ENCODE data around the gene ZSCAN5B. TPM values are rescaled to one million over a fixed set of nuclear protein-coding genes. Genes with fewer than 3 reads are reported as not detected.

ZSCAN5B gene
- total and polyA plus RNA-seq, 9 of the 15 experiments (the other 6 are each of a cell fraction or from before 2014, with no cell fraction given), result 0.03 to 0.07 TPM; not detected in 7

DNA sequence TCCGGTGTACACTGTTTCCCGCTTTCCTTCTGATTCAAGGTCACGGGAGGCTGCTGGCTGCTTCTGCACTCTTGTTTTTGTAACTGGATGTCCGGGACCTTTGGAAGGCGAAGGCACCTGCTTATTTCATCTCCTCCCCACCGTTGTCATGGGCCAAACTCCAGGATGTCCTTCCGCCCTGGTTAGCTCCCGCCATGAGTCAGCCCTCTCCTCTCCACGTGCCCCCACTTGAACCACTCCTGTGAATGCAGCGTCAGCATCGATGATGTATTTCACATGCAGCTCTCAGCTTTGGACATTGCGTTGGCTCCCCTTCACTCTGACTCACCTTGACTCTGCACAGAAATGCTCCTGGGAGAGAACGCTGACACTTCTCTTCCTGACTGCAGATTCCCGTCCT is 27.3 kb downstream of the ZSCAN5B start (continued):
- TF ChIP-seq, protein P1, sequence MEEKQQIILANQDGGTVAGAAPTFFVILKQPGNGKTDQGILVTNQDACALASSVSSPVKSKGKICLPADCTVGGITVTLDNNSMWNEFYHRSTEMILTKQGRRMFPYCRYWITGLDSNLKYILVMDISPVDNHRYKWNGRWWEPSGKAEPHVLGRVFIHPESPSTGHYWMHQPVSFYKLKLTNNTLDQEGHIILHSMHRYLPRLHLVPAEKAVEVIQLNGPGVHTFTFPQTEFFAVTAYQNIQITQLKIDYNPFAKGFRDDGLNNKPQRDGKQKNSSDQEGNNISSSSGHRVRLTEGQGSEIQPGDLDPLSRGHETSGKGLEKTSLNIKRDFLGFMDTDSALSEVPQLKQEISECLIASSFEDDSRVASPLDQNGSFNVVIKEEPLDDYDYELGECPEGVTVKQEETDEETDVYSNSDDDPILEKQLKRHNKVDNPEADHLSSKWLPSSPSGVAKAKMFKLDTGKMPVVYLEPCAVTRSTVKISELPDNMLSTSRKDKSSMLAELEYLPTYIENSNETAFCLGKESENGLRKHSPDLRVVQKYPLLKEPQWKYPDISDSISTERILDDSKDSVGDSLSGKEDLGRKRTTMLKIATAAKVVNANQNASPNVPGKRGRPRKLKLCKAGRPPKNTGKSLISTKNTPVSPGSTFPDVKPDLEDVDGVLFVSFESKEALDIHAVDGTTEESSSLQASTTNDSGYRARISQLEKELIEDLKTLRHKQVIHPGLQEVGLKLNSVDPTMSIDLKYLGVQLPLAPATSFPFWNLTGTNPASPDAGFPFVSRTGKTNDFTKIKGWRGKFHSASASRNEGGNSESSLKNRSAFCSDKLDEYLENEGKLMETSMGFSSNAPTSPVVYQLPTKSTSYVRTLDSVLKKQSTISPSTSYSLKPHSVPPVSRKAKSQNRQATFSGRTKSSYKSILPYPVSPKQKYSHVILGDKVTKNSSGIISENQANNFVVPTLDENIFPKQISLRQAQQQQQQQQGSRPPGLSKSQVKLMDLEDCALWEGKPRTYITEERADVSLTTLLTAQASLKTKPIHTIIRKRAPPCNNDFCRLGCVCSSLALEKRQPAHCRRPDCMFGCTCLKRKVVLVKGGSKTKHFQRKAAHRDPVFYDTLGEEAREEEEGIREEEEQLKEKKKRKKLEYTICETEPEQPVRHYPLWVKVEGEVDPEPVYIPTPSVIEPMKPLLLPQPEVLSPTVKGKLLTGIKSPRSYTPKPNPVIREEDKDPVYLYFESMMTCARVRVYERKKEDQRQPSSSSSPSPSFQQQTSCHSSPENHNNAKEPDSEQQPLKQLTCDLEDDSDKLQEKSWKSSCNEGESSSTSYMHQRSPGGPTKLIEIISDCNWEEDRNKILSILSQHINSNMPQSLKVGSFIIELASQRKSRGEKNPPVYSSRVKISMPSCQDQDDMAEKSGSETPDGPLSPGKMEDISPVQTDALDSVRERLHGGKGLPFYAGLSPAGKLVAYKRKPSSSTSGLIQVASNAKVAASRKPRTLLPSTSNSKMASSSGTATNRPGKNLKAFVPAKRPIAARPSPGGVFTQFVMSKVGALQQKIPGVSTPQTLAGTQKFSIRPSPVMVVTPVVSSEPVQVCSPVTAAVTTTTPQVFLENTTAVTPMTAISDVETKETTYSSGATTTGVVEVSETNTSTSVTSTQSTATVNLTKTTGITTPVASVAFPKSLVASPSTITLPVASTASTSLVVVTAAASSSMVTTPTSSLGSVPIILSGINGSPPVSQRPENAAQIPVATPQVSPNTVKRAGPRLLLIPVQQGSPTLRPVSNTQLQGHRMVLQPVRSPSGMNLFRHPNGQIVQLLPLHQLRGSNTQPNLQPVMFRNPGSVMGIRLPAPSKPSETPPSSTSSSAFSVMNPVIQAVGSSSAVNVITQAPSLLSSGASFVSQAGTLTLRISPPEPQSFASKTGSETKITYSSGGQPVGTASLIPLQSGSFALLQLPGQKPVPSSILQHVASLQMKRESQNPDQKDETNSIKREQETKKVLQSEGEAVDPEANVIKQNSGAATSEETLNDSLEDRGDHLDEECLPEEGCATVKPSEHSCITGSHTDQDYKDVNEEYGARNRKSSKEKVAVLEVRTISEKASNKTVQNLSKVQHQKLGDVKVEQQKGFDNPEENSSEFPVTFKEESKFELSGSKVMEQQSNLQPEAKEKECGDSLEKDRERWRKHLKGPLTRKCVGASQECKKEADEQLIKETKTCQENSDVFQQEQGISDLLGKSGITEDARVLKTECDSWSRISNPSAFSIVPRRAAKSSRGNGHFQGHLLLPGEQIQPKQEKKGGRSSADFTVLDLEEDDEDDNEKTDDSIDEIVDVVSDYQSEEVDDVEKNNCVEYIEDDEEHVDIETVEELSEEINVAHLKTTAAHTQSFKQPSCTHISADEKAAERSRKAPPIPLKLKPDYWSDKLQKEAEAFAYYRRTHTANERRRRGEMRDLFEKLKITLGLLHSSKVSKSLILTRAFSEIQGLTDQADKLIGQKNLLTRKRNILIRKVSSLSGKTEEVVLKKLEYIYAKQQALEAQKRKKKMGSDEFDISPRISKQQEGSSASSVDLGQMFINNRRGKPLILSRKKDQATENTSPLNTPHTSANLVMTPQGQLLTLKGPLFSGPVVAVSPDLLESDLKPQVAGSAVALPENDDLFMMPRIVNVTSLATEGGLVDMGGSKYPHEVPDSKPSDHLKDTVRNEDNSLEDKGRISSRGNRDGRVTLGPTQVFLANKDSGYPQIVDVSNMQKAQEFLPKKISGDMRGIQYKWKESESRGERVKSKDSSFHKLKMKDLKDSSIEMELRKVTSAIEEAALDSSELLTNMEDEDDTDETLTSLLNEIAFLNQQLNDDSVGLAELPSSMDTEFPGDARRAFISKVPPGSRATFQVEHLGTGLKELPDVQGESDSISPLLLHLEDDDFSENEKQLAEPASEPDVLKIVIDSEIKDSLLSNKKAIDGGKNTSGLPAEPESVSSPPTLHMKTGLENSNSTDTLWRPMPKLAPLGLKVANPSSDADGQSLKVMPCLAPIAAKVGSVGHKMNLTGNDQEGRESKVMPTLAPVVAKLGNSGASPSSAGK (IDR thresholded peaks at IDR 0.05), result peak; percentile 54
- TF ChIP-seq, protein P2, sequence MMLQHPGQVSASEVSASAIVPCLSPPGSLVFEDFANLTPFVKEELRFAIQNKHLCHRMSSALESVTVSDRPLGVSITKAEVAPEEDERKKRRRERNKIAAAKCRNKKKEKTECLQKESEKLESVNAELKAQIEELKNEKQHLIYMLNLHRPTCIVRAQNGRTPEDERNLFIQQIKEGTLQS (IDR thresholded peaks at IDR 0.05), result peak; percentile 85
- TF ChIP-seq, protein P2 (CRISPR knock-in tag; conservative IDR thresholded peaks at IDR 0.05), result no peak
- TF ChIP-seq ZNF134 (CRISPR knock-in tag; conservative IDR thresholded peaks at IDR 0.05), result no peak
- TF ChIP-seq, protein P3, sequence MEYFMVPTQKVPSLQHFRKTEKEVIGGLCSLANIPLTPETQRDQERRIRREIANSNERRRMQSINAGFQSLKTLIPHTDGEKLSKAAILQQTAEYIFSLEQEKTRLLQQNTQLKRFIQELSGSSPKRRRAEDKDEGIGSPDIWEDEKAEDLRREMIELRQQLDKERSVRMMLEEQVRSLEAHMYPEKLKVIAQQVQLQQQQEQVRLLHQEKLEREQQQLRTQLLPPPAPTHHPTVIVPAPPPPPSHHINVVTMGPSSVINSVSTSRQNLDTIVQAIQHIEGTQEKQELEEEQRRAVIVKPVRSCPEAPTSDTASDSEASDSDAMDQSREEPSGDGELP (CRISPR knock-in tag; IDR thresholded peaks at IDR 0.05; ENCODE audit: borderline replicate concordance), result no peak
- no peak for TF ChIP-seq KLF1 (tag; IDR thresholded peaks at IDR 0.05)
- peak; percentile 37 to 63 for TF ChIP-seq E2F6 (IDR thresholded peaks at IDR 0.05; ENCODE audit: borderline replicate concordance in 1 of 2, extremely low read depth in 1 of 2, insufficient read depth in 1 of 2, insufficient read length in 1 of 2, low read depth in 1 of 2, low read length in 1 of 2, poor library complexity in 1 of 2, severe bottlenecking in 1 of 2)
- TF ChIP-seq BHLHE40 (IDR thresholded peaks at IDR 0.05; ENCODE audit: low read length), result peak; percentile 86
- TF ChIP-seq PHTF2 (CRISPR knock-in tag; IDR thresholded peaks at IDR 0.05), result no peak
- no peak for TF ChIP-seq NONO (IDR thresholded peaks at IDR 0.05; ENCODE audit: low read depth in 2 of 2, low read length in 1 of 2)
